ENCODE data around the gene GRHL1.

GRHL1 gene

DNA sequence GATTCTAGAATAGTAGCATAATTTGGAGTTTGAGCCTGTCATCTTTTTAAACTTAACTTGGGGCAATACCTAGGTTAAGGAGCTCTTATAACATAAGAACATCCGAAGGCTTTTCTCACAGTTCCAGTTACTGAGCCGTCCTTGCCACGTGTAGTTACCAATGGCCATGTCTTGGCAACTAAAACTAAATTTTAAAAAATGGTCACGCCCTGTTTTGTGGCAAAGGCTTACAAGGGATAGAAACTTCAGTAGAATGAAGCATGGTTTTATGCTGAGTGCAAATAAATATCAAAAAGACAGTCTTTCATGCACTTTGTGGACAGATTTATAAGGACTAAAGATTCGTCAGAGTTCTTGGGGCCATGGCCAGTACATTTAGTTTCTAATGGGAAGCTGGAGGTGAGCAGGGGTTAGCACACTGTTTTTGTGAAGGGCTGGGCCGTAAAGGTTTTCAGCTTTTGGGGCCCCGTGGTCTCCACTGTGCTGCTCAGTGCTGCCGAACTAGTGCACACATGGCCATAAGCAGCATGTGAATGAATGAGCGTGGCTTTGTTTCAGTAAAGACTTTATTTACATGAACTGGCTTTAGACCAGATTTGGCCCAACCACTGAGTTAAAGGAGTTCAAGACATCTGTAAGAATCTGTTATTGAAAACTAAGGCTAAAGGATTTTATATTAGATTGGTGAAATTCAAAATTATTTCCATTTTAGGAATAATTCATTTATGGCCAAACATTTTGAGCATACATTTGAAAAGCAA is 41.1 kb downstream of the GRHL1 start:
- Histone ChIP-seq H3K4me1 (ENCODE audit: control insufficient read depth in 2 of 2, insufficient read depth in 2 of 2, low read length in 2 of 2) (no peaks in the 10 kb centered on the region), H3K9ac (ENCODE audit: low read depth in 1 of 2, low read length in 2 of 2) (no peak overlapping the region), H3K27ac (ENCODE audit: low read depth in 2 of 2, low read length in 2 of 2) (no peak overlapping the region), H3K27me3 (ENCODE audit: control insufficient read depth in 2 of 2, insufficient read depth in 2 of 2, low read length in 2 of 2) (no peaks in the 10 kb centered on the region), H3K9me3 (ENCODE audit: control insufficient read depth in 2 of 2, low read length in 2 of 2) (no peaks in the 10 kb centered on the region), H3K36me3 (ENCODE audit: control insufficient read depth in 2 of 2, insufficient read depth in 2 of 2, low read length in 2 of 2) (no peaks in the 10 kb centered on the region), H3K4me3 (ENCODE audit: low read length in 2 of 2) (no peak overlapping the region)

DNA sequence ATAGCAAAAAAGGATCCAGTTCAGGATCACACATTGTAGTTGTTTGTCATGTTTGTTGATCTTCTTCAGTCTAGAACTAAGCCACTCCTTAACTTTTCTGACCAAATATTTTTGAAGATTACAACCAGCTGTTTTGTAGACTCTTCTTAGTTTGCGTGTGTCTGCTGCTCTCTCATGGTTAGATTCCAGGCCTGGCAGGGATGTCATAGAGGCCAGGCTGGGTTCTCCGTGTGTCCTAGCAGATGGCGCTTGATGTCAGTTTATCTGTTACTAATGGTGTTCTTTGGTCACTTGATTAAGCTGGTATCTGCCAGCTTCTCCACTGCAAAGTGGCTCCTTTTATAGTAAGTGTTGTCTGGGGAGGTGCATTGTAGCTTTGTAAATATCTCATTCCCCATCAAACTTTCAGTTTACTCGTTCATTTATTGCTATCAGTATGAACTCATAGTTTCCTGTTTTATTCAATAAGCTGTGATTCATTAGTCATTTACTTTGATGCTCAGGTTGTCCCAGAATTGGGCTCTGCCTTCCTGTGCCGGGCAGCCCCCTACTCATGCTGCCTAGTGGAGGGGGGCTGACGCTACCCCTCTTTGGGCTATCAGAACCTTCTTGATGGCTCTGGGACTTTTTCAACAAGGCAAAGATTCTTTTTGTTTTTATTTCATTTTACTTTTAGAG is 42.1 kb downstream of the GRHL1 start:
- Histone ChIP-seq H3K4me1 (ENCODE audit: control insufficient read depth in 2 of 2, insufficient read depth in 2 of 2, low read length in 2 of 2) (no peaks in the 10 kb centered on the region), H3K27ac (ENCODE audit: low read depth in 2 of 2, low read length in 2 of 2) (no peak overlapping the region), H3K27me3 (ENCODE audit: control insufficient read depth in 2 of 2, insufficient read depth in 2 of 2, low read length in 2 of 2) (no peaks in the 10 kb centered on the region), H3K4me3 (ENCODE audit: low read length in 2 of 2) (no peak overlapping the region), H3K36me3 (ENCODE audit: control insufficient read depth in 2 of 2, insufficient read depth in 2 of 2, low read length in 2 of 2) (no peaks in the 10 kb centered on the region), H3K9ac (ENCODE audit: low read depth in 1 of 2, low read length in 2 of 2) (no peak overlapping the region), H3K9me3 (ENCODE audit: control insufficient read depth in 2 of 2, low read length in 2 of 2) (no peaks in the 10 kb centered on the region)

DNA sequence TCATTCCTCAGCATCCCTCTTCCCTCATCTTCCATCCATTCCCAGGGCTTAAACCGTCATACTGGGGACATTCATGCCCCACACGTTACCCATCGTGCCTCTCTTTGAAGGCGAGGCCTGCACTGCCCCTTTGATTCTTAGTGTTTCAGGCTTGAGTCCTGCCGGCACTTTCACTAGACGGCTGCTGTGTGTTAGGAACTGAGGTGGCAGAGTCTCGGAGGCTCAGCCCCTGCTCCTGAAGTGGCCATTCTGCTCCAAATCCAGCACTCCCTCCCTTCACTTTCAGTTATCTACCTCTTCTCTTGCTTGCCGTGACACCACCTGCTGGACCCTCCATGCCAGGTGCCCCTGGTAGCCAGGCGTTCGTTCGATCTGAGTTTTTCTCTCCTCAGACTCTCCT is 43.0 kb downstream of the GRHL1 start:
- Histone ChIP-seq H3K27me3 (ENCODE audit: control insufficient read depth in 2 of 2, insufficient read depth in 2 of 2, low read length in 2 of 2) (no peaks in the 10 kb centered on the region), H3K4me3 (ENCODE audit: low read length in 2 of 2) (no peak overlapping the region), H3K27ac (ENCODE audit: low read depth in 2 of 2, low read length in 2 of 2) (no peak overlapping the region), H3K36me3 (ENCODE audit: control insufficient read depth in 2 of 2, insufficient read depth in 2 of 2, low read length in 2 of 2) (no peaks in the 10 kb centered on the region), H3K4me1 (ENCODE audit: control insufficient read depth in 2 of 2, insufficient read depth in 2 of 2, low read length in 2 of 2) (no peaks in the 10 kb centered on the region), H3K9ac (ENCODE audit: low read depth in 1 of 2, low read length in 2 of 2) (no peak overlapping the region), H3K9me3 (ENCODE audit: control insufficient read depth in 2 of 2, low read length in 2 of 2) (no peaks in the 10 kb centered on the region)

DNA sequence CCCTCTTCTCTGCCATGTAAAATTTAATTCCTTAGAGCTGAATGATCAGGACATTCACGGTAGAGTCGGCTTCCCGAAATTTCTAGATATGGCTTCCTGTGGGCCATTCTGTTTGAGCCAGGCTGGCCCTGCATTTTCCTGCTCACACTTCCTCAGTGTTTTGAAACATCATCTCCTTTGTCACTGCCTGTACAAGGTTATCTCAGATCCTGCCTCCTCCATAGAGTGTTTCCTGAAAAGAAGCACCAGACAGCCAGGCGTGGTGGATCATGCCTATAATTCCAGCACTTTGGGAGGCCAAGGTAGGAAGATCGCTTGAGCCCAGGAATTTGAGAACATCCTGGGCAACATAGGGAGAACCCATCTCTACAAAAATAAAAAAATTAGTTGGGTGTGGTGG is 43.6 kb downstream of the GRHL1 start:
- no peaks in the 10 kb centered on the region for H3K36me3 ChIP-seq (ENCODE audit: control insufficient read depth in 2 of 2, insufficient read depth in 2 of 2, low read length in 2 of 2)
- H3K4me3 ChIP-seq (ENCODE audit: low read length in 2 of 2): no peak overlapping the region
- H3K9ac ChIP-seq (ENCODE audit: low read depth in 1 of 2, low read length in 2 of 2): no peak overlapping the region
- H3K27me3 ChIP-seq (ENCODE audit: control insufficient read depth in 2 of 2, insufficient read depth in 2 of 2, low read length in 2 of 2): no peaks in the 10 kb centered on the region
- H3K9me3 ChIP-seq (ENCODE audit: control insufficient read depth in 2 of 2, low read length in 2 of 2): no peaks in the 10 kb centered on the region
- H3K27ac ChIP-seq (ENCODE audit: low read depth in 2 of 2, low read length in 2 of 2): no peak overlapping the region
- no peaks in the 10 kb centered on the region for H3K4me1 ChIP-seq (ENCODE audit: control insufficient read depth in 2 of 2, insufficient read depth in 2 of 2, low read length in 2 of 2)

DNA sequence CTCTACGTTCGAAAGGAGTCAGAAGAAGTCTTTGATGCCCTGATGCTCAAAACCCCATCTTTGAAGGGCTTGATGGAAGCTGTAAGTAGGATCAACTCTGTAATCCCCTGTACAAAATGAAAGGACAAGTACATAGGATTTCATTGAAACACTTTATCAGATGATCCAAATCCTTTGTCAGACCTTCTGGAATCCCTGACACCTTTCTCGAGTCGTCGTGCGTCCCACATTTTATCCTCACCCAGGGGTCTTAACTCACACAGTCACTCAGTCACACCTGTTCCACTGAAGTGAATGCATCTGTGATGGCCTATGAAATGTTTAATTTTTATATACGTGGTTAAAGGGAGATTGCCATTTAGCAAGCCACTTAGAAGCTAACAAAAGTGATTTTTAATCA is 44.8 kb downstream of the GRHL1 start:
- Histone ChIP-seq H3K27ac (ENCODE audit: low read depth in 2 of 2, low read length in 2 of 2) (no peak overlapping the region), H3K9ac (ENCODE audit: low read depth in 1 of 2, low read length in 2 of 2) (no peak overlapping the region), H3K4me1 (ENCODE audit: control insufficient read depth in 2 of 2, insufficient read depth in 2 of 2, low read length in 2 of 2) (no peaks in the 10 kb centered on the region), H3K27me3 (ENCODE audit: control insufficient read depth in 2 of 2, insufficient read depth in 2 of 2, low read length in 2 of 2) (no peaks in the 10 kb centered on the region), H3K9me3 (ENCODE audit: control insufficient read depth in 2 of 2, low read length in 2 of 2) (no peaks in the 10 kb centered on the region), H3K4me3 (ENCODE audit: low read length in 2 of 2) (no peak overlapping the region), H3K36me3 (ENCODE audit: control insufficient read depth in 2 of 2, insufficient read depth in 2 of 2, low read length in 2 of 2) (no peaks in the 10 kb centered on the region)

DNA sequence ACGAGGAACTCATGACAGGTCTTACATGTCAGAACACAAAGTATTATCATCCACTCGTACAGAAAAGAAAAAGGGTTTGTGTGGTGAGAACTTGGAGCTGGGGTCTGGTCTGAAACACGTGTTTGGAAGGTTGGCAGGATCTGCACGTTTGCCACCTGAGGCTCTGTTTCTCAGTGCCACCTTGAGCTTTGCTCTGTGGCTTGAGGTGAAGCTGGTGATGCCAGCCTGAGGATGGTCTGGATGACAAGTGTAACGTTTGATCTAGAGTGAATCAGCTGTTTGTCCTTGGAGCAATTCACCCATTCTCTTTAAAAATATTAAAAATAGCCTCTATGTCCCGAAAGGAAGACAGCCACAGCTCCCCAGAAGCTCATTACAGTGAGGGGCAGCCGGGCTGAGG is 46.4 kb downstream of the GRHL1 start:
- H3K4me1 ChIP-seq (ENCODE audit: control insufficient read depth in 2 of 2, insufficient read depth in 2 of 2, low read length in 2 of 2): no peaks in the 10 kb centered on the region
- no peak overlapping the region for H3K9ac ChIP-seq (ENCODE audit: low read depth in 1 of 2, low read length in 2 of 2)
- H3K27me3 ChIP-seq (ENCODE audit: control insufficient read depth in 2 of 2, insufficient read depth in 2 of 2, low read length in 2 of 2): no peaks in the 10 kb centered on the region
- H3K9me3 ChIP-seq (ENCODE audit: control insufficient read depth in 2 of 2, low read length in 2 of 2): no peaks in the 10 kb centered on the region
- H3K27ac ChIP-seq (ENCODE audit: low read depth in 2 of 2, low read length in 2 of 2): no peak overlapping the region
- no peaks in the 10 kb centered on the region for H3K36me3 ChIP-seq (ENCODE audit: control insufficient read depth in 2 of 2, insufficient read depth in 2 of 2, low read length in 2 of 2)
- H3K4me3 ChIP-seq (ENCODE audit: low read length in 2 of 2): no peak overlapping the region

DNA sequence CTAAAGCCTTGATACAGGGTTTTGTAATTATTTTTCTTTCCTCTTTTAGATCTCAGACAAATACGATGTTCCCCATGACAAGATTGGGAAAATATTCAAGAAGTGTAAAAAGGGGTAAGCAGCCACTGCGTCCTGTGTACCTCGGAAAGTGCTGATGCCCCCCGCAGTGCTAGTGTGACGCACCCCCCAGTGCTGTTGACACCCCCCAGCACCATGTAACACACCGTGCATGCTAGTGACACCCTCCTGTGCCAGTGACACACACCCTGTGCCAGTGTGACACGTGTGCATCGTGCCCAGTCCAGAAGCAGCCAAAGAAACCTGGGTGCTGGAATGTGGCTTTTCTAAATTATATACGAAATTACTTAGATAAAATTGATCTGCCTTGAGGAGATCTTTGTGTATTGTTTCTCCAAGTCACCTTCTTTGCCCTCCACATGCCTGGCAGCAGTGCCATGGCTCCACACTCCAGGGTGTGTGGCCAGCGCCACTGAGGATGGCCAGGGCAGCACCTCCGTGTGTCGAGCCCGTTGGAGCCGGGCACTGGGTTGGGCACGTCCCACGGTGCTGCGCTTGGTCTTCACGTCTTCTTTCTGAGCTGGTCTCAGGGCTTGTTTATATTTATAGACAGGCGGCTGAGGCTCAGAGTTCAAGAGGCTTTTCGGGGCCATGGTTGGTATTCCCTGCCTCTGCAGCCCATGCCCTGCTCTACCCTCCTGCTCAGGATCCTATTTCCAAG is 47.6 kb downstream of the GRHL1 start:
- H3K9me3 ChIP-seq (ENCODE audit: control insufficient read depth in 2 of 2, low read length in 2 of 2): no peaks in the 10 kb centered on the region
- H3K27ac ChIP-seq (ENCODE audit: low read depth in 2 of 2, low read length in 2 of 2): no peak overlapping the region

DNA sequence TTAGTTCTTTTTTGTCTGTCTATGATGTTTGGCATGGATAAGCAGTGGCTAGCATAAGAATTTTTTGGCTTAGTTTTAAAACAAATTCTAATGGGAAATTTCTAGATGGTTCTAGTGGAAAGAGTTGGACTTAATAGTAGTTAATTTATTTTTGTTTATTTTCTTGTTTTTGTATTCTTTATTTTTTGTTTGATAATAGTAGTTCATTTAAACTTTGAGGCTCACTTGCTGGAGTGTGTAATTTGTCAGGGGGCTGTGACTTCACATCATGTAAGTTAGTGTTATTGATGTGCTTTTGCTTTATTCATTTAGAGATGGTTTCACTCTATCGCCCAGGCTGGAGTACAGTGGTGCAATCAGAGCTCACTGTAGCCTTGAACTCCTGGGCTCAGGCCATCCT is 48.2 kb downstream of the GRHL1 start:
- Histone ChIP-seq H3K9me3 (ENCODE audit: control insufficient read depth in 2 of 2, low read length in 2 of 2) (no peaks in the 10 kb centered on the region), H3K27me3 (ENCODE audit: control insufficient read depth in 2 of 2, insufficient read depth in 2 of 2, low read length in 2 of 2) (no peaks in the 10 kb centered on the region), H3K36me3 (ENCODE audit: control insufficient read depth in 2 of 2, insufficient read depth in 2 of 2, low read length in 2 of 2) (no peaks in the 10 kb centered on the region), H3K9ac (ENCODE audit: low read depth in 1 of 2, low read length in 2 of 2) (no peak overlapping the region), H3K4me1 (ENCODE audit: control insufficient read depth in 2 of 2, insufficient read depth in 2 of 2, low read length in 2 of 2) (no peaks in the 10 kb centered on the region), H3K4me3 (ENCODE audit: low read length in 2 of 2) (no peak overlapping the region), H3K27ac (ENCODE audit: low read depth in 2 of 2, low read length in 2 of 2) (no peak overlapping the region)

More for the DNA sequence above, 47.6 kb downstream of the GRHL1 start:
- no peak overlapping the region for H3K4me3 ChIP-seq (ENCODE audit: low read length in 2 of 2)
- no peak overlapping the region for H3K9ac ChIP-seq (ENCODE audit: low read depth in 1 of 2, low read length in 2 of 2)
- no peaks in the 10 kb centered on the region for H3K27me3 ChIP-seq (ENCODE audit: control insufficient read depth in 2 of 2, insufficient read depth in 2 of 2, low read length in 2 of 2)
- H3K4me1 ChIP-seq (ENCODE audit: control insufficient read depth in 2 of 2, insufficient read depth in 2 of 2, low read length in 2 of 2): no peaks in the 10 kb centered on the region
- no peaks in the 10 kb centered on the region for H3K36me3 ChIP-seq (ENCODE audit: control insufficient read depth in 2 of 2, insufficient read depth in 2 of 2, low read length in 2 of 2)

DNA sequence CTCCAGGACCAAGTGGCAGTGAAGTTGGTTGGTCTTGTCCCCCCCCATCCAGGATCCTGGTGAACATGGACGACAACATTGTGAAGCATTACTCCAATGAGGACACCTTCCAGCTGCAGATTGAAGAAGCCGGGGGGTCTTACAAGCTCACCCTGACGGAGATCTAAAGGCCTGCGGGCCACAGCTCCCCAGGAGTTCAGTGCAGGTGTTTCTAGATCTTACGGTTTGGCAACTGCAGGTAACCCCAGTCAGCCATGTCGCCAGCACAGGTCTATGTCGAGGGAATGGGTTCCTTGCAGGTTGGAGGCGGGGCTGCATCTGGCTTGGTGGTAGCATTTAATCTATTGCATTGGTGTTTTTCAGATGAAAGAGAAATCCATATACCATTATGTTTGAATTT is 49.0 kb downstream of the GRHL1 start:
- Histone ChIP-seq H3K27me3 (ENCODE audit: control insufficient read depth in 2 of 2, insufficient read depth in 2 of 2, low read length in 2 of 2) (no peaks in the 10 kb centered on the region), H3K9me3 (ENCODE audit: control insufficient read depth in 2 of 2, low read length in 2 of 2) (no peaks in the 10 kb centered on the region), H3K27ac (ENCODE audit: low read depth in 2 of 2, low read length in 2 of 2) (no peak overlapping the region), H3K36me3 (ENCODE audit: control insufficient read depth in 2 of 2, insufficient read depth in 2 of 2, low read length in 2 of 2) (no peaks in the 10 kb centered on the region), H3K4me3 (ENCODE audit: low read length in 2 of 2) (no peak overlapping the region), H3K9ac (ENCODE audit: low read depth in 1 of 2, low read length in 2 of 2) (no peak overlapping the region), H3K4me1 (ENCODE audit: control insufficient read depth in 2 of 2, insufficient read depth in 2 of 2, low read length in 2 of 2) (no peaks in the 10 kb centered on the region)

DNA sequence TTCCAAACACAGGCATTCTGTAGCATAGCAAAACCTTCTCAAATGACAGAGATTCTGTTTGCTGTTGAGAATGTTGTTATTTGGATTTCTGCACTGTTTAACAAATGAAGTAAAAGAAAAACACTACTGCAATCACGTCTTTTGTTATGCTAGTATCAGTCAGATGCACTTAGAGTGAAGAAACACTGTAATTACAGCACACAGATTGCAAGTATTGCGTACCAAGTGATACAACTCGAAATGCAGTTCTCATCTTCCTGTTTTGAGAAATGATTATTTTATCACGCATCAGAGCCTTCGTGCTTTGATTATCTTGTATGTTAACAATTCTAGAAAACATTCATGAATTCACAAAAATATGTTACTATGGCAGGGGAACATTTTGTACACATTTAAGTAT is 50.1 kb downstream of the GRHL1 start:
- no peak overlapping the region for H3K27ac ChIP-seq (ENCODE audit: low read depth in 2 of 2, low read length in 2 of 2)
- H3K36me3 ChIP-seq (ENCODE audit: control insufficient read depth in 2 of 2, insufficient read depth in 2 of 2, low read length in 2 of 2): no peaks in the 10 kb centered on the region
- no peaks in the 10 kb centered on the region for H3K27me3 ChIP-seq (ENCODE audit: control insufficient read depth in 2 of 2, insufficient read depth in 2 of 2, low read length in 2 of 2)
- H3K9me3 ChIP-seq (ENCODE audit: control insufficient read depth in 2 of 2, low read length in 2 of 2): no peaks in the 10 kb centered on the region
- H3K9ac ChIP-seq (ENCODE audit: low read depth in 1 of 2, low read length in 2 of 2): no peak overlapping the region
- no peak overlapping the region for H3K4me3 ChIP-seq (ENCODE audit: low read length in 2 of 2)
- H3K4me1 ChIP-seq (ENCODE audit: control insufficient read depth in 2 of 2, insufficient read depth in 2 of 2, low read length in 2 of 2): peaks cover 0 to under 1% of the 10 kb centered on the region in 2 donors

All from mucosa of rectum (tissue), 2 donors.